ENCODE measurements around the gene EGFL8. TPM values are rescaled to one million over a fixed set of nuclear protein-coding genes. Genes with fewer than 3 reads are reported as not detected.

The EGFL8 gene
- total and polyA plus RNA-seq, 9 of the 15 experiments (the other 6 are each of a cell fraction or from before 2014, with no cell fraction given) = 2.2 to 47.4 (median 14.2) TPM

GRCh38 chr6:32167154-32167760 lies 2.9 kb downstream of the EGFL8 start (continued):
- TF ChIP-seq MAX (CRISPR knock-in tag; IDR thresholded peaks at IDR 0.05) (peak; percentile 80), ELF2 (CRISPR knock-in tag; IDR thresholded peaks at IDR 0.05) (no peak), POLR3G (IDR thresholded peaks at IDR 0.05; ENCODE audit: extremely low read depth, insufficient read length, insufficient replicate concordance) (no peak), TEAD1 (CRISPR knock-in tag; IDR thresholded peaks at IDR 0.05) (peak in 1 of 2 experiments; percentile 57; a peak in 1 of 4 replicates), ZBTB43 (CRISPR knock-in tag; IDR thresholded peaks at IDR 0.05) (no peak), ZC3H8 (IDR thresholded peaks at IDR 0.05) (no peak), MLLT1 (IDR thresholded peaks at IDR 0.05) (no peak), BACH1 (tag; IDR thresholded peaks at IDR 0.05) (no peak), HMGN3 (IDR thresholded peaks at IDR 0.05; ENCODE audit: borderline replicate concordance, extremely low read depth, insufficient read length, low read depth, low read length) (peak; percentile 55), E2F5 (CRISPR knock-in tag; IDR thresholded peaks at IDR 0.05) (no peak), PHF20 (IDR thresholded peaks at IDR 0.05; ENCODE audit: partially characterized antibody) (no peak), XRCC3 (IDR thresholded peaks at IDR 0.05) (no peak), RBM22 (IDR thresholded peaks at IDR 0.05; ENCODE audit: low read depth, low read length, poor library complexity, severe bottlenecking) (peak; percentile 38), THAP7 (CRISPR knock-in tag; IDR thresholded peaks at IDR 0.05) (0 out of 2 replicates have a peak, but pooled peaks have one; percentile 19), EP400 (IDR thresholded peaks at IDR 0.05) (no peak), ZBED1 (IDR thresholded peaks at IDR 0.05) (no peak), TCF15 (CRISPR knock-in tag; IDR thresholded peaks at IDR 0.05) (peak; percentile 30; the same call in 1 of the 2 replicates), ZBTB9 (CRISPR knock-in tag; IDR thresholded peaks at IDR 0.05) (no peak), BRCA1 (IDR thresholded peaks at IDR 0.05) (no peak), BRCA1 (CRISPR knock-in tag; IDR thresholded peaks at IDR 0.05) (0 out of 2 replicates have a peak, but pooled peaks have one; percentile 75), RBFOX2 (IDR thresholded peaks at IDR 0.05; ENCODE audit: low read depth, low read length) (peak; percentile 68), RBBP5 (IDR thresholded peaks at IDR 0.05; ENCODE audit: borderline replicate concordance, insufficient read depth, low read length, poor library complexity, severe bottlenecking) (peak; percentile 7), ZNF165 (CRISPR knock-in tag; IDR thresholded peaks at IDR 0.05; ENCODE audit: borderline replicate concordance) (0 out of 2 replicates have a peak, but pooled peaks have one; percentile 19)

Data from K562 (cell line).